Activated naive CD8-positive, alpha-beta T cell treated with anti-CD3 and anti-CD28 coated beads, Interleukin-2, amount 50 U/mL, for 16 hours (primary cell): Measurements from ENCODE around the gene RNASEH1.

Source experiments
- DNase-seq: peaks from one replicate; pipeline ENCODE4 v3.0.0-alpha.2; 2020; ENCODE audit warnings: low read depth, low spot score

Gene RNASEH1, protein sequence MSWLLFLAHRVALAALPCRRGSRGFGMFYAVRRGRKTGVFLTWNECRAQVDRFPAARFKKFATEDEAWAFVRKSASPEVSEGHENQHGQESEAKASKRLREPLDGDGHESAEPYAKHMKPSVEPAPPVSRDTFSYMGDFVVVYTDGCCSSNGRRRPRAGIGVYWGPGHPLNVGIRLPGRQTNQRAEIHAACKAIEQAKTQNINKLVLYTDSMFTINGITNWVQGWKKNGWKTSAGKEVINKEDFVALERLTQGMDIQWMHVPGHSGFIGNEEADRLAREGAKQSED

GRCh38 chr2:3558205-3559014 lies at the start of gene RNASEH1:
RNASEH1 (minus strand) TSS chr2:3558333; CDS start chr2:3558260, 73 bp downstream.
- peak; percentile 97 for DNase-seq

DNA sequence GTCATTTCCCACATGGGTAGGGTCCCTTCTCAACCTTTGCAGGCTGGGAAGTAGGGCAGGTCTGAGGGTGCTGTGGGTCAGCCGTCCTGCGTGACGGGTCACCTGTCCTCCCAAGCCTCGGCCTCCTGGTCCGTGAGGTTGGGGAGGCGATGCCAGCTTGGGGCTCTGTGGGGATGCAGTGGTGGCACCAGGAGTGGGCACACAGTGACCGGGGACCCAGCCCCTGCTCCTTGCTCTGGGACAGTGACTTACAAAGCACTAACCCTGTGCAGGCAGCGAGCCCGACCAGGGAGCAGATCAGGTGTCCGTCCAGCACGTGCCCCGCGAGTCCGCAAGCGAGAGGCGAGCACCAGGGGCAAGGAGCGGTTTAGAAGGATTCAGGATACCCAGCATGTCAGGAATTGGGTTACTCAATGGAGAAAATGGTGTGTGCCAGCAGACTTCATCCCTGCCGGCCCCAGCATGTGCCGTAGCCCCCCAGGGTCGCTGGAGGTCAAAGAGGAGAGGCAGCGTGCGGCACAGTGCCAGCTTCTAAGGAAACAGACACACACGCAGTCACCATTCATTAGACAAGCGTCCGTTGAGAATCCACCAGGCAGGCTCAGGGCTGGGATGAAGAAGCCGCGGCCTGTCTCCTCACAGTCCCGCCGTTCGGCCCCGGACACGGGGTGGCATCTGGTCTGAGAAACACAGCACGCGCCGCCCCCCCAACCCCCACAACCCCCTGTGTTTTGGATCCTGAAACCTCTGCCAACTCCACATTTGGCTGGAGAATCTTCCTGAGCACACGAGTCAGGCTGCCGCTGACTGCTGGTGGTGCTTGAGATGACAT lies 48.5 kb upstream of the RNASEH1 start:
- no peak for DNase-seq

- no peak for DNase-seq
Measured at GRCh38 chr2:3606028-3606369, 47.9 kb upstream of the RNASEH1 start.

- peak; percentile 21 for DNase-seq
Measured at GRCh38 chr2:3604991-3605961, 47.1 kb upstream of the RNASEH1 start.

DNA sequence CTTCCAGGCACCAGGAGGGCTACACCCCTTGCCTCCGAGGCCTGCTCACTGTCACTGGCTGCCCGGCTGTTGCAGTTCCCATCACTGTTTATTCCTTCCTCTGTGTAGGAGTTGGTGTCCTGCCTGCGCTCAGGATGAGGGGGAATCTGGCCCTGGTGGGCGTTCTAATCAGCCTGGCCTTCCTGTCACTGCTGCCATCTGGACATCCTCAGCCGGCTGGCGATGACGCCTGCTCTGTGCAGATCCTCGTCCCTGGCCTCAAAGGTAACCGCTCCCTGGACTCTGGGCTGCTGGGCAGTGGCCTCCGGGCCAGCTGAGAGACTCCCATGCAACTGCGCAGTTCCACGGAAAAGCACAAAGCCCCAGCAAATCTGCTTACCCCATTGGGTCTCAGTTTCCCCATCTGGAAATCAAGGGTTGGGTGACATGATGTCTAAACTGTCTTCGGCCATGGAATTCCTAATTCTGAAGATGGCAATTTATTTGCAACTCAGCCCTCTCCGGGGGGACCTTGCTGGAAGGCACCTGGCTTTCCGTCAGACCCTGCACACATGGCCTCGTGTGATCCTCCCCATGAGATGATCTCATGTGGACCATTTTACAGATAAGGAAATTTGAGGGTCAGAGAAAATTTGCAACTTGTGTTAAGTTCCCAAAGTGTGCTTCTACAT lies 46.2 kb upstream of the RNASEH1 start:
- no peak for DNase-seq

GRCh38 chr2:3603536-3604206 lies 45.5 kb upstream of the RNASEH1 start:
- DNase-seq: no peak

DNA sequence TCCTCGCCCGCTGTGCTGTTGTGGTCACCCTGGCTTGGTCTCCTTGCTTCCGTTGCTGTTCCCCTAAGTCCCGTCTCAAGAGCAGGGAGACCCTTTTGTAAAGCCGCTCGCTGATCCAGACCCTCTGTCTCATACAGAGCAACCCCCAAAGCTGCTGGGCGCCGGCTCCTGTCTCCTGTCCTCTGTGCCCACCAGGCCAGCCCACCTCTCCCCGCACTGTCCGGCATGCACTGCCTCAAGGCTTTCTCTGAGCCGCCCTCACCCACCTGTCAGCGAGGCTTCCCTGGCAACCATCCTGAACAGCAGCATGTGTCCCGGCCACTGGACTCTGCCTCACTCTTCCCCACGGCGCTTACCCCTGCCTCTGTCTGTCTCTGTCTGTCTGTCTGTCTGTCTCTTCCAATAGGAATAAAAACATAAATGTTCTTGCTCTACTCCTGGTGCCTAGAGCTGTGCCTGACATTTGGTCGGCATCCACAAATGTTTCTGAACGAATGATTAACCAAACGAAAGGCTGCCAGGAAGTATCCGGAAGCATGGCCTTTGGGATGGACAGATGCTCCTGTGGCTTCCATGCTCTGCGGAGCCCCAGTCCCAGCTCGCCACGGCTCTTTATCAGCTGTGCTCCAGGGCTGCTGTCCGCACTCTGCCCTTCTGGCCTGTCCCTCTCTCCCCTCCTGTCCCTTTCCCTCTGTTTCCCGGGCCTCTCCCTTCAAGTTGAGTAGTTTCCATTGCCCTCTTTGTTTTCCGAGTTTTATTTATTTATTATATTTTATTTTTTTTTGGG lies 44.6 kb upstream of the RNASEH1 start:
- DNase-seq: no peak

DNA sequence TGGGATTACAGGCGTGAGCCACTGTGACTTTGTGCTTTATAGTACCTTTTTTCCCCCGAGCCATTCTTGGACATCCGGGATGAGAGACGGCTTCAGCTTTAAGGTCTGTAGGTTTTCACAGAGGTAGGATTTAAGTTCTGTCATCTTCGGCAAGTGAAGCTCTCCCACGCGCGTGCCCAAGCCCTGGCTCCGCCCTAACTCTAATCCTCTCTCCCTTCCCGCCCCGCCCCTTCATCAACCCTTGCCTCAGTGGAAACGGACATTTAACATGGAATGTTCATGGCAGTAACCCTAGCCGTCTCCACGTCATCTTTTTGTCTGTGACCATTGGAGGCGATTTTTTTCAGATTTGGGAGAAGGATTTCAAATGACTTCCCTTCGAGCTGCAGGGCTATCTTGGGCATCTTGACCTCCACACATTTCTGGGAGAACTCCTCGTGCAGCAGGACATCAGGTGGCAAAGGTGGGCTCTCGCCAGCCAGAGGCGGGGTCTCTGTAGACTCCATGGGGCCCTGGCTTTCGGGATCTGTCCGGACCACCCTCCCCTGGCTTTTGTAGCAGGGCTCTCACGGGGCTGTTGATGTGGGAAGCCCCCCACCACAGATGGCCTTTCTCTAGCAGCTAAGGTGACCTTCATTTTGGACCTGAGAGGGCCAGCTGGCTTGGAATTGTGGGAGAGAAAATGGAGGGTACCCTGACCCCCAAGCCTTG lies 43.6 kb upstream of the RNASEH1 start:
- DNase-seq: no peak

GRCh38 chr2:3600256-3600855 lies 42.2 kb upstream of the RNASEH1 start:
- no peak for DNase-seq

GRCh38 chr2:3598912-3599854 lies 41.0 kb upstream of the RNASEH1 start:
- no peak for DNase-seq

DNA sequence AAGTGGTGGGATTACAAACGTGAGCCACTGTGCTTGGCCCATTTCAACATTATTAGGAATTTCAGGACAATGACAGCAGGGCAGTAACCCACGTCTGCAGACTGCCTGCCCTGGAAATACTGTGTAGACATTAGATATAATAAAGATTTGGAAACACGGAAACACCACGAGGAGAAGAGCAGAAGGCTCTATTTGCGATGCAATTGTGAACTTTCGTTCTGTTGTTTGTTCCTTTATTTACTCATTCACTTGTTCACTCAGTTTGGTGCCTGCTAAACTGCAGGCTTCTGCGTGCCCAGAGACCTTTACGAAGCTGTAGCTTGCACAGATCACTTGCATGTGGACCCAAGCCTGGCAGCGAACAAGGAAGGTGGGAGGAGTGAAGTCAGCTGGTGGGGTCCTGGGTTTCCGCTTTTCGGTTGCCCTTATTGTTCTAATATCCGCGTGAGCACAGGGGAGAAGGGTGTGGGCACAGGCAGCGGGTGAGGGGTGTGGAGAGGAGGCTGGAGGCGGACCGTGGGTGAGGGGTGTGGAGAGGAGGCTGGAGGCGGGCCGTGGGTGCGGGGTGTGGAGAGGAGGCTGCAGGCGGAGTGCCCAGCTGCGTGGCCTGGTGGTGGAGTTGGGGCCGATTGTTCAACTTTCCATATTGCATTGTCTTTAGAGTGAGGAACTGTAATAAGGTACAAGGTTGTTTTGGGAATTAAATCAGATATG lies 40.2 kb upstream of the RNASEH1 start:
- DNase-seq: no peak

GRCh38 chr2:3597567-3597966 lies 39.4 kb upstream of the RNASEH1 start:
- DNase-seq: no peak

GRCh38 chr2:3596901-3597417 lies 38.8 kb upstream of the RNASEH1 start:
- DNase-seq: no peak

DNA sequence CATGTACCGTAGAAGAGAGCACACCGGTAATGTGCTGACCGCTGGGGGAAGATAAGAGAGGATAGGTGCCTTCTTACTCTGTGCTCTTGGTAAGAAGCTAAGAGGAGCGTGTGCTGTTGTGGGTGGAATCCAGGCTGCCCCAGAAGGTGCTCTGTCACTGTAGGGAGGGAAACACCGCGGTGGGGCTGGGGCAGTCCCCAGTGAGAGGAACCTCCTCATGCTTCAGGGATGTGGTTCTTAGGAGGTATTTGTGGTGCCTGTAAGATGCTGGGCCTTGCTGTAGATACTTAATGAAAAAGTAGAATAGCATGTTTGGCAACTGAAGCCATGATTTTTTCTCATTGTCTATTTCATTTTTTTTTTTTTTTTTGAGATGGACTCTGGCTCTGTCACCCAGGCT lies 37.9 kb upstream of the RNASEH1 start:
- no peak for DNase-seq

DNA sequence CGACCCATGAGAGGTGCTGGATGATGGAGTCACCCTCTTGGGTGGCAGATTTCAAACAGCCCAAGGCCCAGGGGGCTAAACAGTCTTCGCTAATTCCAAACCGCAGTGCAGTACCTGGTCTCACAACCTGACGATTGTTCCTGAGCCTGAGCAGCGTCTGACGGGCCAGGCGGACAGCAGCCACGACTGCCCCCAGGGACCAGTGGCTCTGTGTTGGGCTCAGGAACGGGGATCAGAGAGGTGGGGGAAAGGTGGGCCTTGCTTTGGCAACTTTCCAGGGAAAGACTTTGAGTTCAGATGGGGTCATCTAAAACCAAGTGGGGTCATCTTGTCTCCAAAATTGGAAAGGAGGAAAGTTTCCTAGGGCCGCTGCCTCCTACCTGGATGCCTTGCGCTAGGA lies 37.3 kb upstream of the RNASEH1 start:
- DNase-seq: no peak
